Trophoblast cell (in vitro differentiated cells and primary cell): ENCODE results near the gene EMX1.

Experiments used
- DNase-seq, 2 donors: peaks; one replicate each; pipeline ENCODE4 v3.0.0-alpha.2; 2016
- H2AFZ ChIP-seq: 2 replicates; pipeline ENCODE4 v1.6.1; 2013; ENCODE audit warnings: low read length, moderate library complexity, mild to moderate bottlenecking; ENCODE audit not compliant: insufficient read depth, poor library complexity
- H2AK5ac ChIP-seq: 2 replicates; pipeline ENCODE4 v1.6.1; 2013; ENCODE audit warnings: mild to moderate bottlenecking, low read length
- H2BK120ac ChIP-seq: 2 replicates; pipeline ENCODE4 v1.6.1; 2013; ENCODE audit warnings: low read length, mild to moderate bottlenecking, moderate library complexity; ENCODE audit not compliant: insufficient read depth, poor library complexity
- H2BK12ac ChIP-seq: 2 replicates; pipeline ENCODE4 v1.6.1; 2013; ENCODE audit warnings: mild to moderate bottlenecking, low read length, moderate library complexity
- H2BK5ac ChIP-seq: 2 replicates; pipeline ENCODE4 v1.6.1; 2013; ENCODE audit warnings: low read length, low read depth, moderate library complexity, mild to moderate bottlenecking; ENCODE audit not compliant: poor library complexity
- H3K14ac ChIP-seq: 2 replicates; pipeline ENCODE4 v1.6.1; 2013; ENCODE audit warnings: mild to moderate bottlenecking, low read length
- H3K18ac ChIP-seq: 2 replicates; pipeline ENCODE4 v1.6.1; 2013; ENCODE audit warnings: mild to moderate bottlenecking, low read length
- H3K23ac ChIP-seq: 2 replicates; pipeline ENCODE4 v1.6.1; 2013; ENCODE audit warnings: low read length
- H3K27ac ChIP-seq: 2 replicates; pipeline ENCODE4 v1.5.1; 2013; ENCODE audit warnings: low read depth, mild to moderate bottlenecking, inconsistent platforms, low read length, moderate library complexity
- H3K27me3 ChIP-seq: 2 replicates; pipeline ENCODE4 v1.6.1; 2013; ENCODE audit warnings: inconsistent platforms, mild to moderate bottlenecking, low read length, moderate library complexity; ENCODE audit not compliant: insufficient read depth
- H3K36me3 ChIP-seq, 2 experiments: 1 replicate in 1 of 2; 2 replicates in 1 of 2; pipeline ENCODE4 v1.6.1; 2013; ENCODE audit warnings: low read length in 2 of 2, mild to moderate bottlenecking in 2 of 2, moderate library complexity in 1 of 2; ENCODE audit not compliant: insufficient read depth in 2 of 2, control insufficient read depth in 1 of 2
- H3K4ac ChIP-seq: 2 replicates; pipeline ENCODE4 v1.6.1; 2013; ENCODE audit warnings: low read depth, mild to moderate bottlenecking, low read length, moderate library complexity
- H3K4me1 ChIP-seq, 2 experiments: 1 replicate in 1 of 2; 2 replicates in 1 of 2; pipeline ENCODE4 v1.6.1; 2013; ENCODE audit warnings: low read length in 2 of 2, mild to moderate bottlenecking in 2 of 2, moderate library complexity in 1 of 2; ENCODE audit not compliant: insufficient read depth in 2 of 2, control insufficient read depth in 1 of 2
- H3K4me2 ChIP-seq: 2 replicates; pipeline ENCODE4 v1.6.1; 2013; ENCODE audit warnings: inconsistent platforms, mild to moderate bottlenecking, low read length, moderate library complexity
- H3K4me3 ChIP-seq: 2 replicates; pipeline ENCODE4 v1.5.1; 2013; ENCODE audit warnings: mild to moderate bottlenecking, low read depth, low read length, inconsistent platforms
- H3K79me1 ChIP-seq: one replicate; pipeline ENCODE4 v1.6.1; 2013; ENCODE audit warnings: low read length
- H3K79me2 ChIP-seq: 2 replicates; pipeline ENCODE4 v1.6.1; 2013; ENCODE audit warnings: low read length, mild to moderate bottlenecking; ENCODE audit not compliant: control insufficient read depth, insufficient read depth, poor library complexity
- H3K9ac ChIP-seq: 2 replicates; pipeline ENCODE4 v1.6.1; 2013; ENCODE audit warnings: mild to moderate bottlenecking, low read length
- H3K9me3 ChIP-seq: 2 replicates; pipeline ENCODE4 v1.6.1; 2013; ENCODE audit warnings: low read depth, mild to moderate bottlenecking, control low read depth, inconsistent platforms, low read length; ENCODE audit not compliant: insufficient read depth
- H4K12ac ChIP-seq: 2 replicates; pipeline ENCODE4 v1.6.1; 2013; ENCODE audit warnings: low read depth, mild to moderate bottlenecking, low read length, moderate library complexity
- H4K8ac ChIP-seq: 2 replicates; pipeline ENCODE4 v1.6.1; 2013; ENCODE audit warnings: low read depth, mild to moderate bottlenecking, low read length, moderate library complexity
- H4K91ac ChIP-seq: one replicate; pipeline ENCODE4 v1.6.1; 2013; ENCODE audit warnings: low read depth, mild to moderate bottlenecking, low read length, moderate library complexity
- WGBS: extraction: QIAGEN DNeasy Blood & Tissue Kit; methylation state at CpG from one replicate; pipeline ENCODE4 v1.1.7; 2013; ENCODE audit warnings: missing lambda C conversion rate; ENCODE audit not compliant: insufficient read length, insufficient coverage; ENCODE audit errors: extremely low coverage; 5-methylcytosine and 5-hydroxymethylcytosine counted together

Gene EMX1

GRCh38 chr2:72971036-72971435 is 53.7 kb downstream of the EMX1 start:
- Histone ChIP-seq H3K27me3 (no peaks in the 10 kb centered on the region), H4K12ac (no peak overlapping the region), H2BK5ac (no peak overlapping the region), H3K9ac (no peak overlapping the region), H3K4me1 (peaks cover 0 to 11% of the 10 kb centered on the region in 2 experiments), H3K14ac (no peak overlapping the region), H3K4ac (no peak overlapping the region), H3K79me2 (no peaks in the 10 kb centered on the region), H3K79me1 (no peaks in the 10 kb centered on the region), H2AK5ac (no peak overlapping the region), H2BK120ac (no peak overlapping the region), H3K23ac (no peak overlapping the region), H2BK12ac (no peak overlapping the region), H4K8ac (no peak overlapping the region), H3K4me2 (no peak overlapping the region), H3K27ac (no peak overlapping the region), H2AFZ (no peak overlapping the region), H3K4me3 (no peak overlapping the region), H3K36me3 (peaks cover 0 to 3% of the 10 kb centered on the region in 2 experiments), H4K91ac (no peak overlapping the region), H3K9me3 (no peaks in the 10 kb centered on the region), H3K18ac (no peak overlapping the region)
- no peak for DNase-seq
- WGBS: no CpG with 5 or more reads among the region's 7 CpGs

GRCh38 chr2:72972352-72973136 is 55.2 kb downstream of the EMX1 start:
- Histone ChIP-seq H2BK5ac (no peak overlapping the region), H3K14ac (no peak overlapping the region)
- no CpG with 5 or more reads among the region's 12 CpGs for WGBS

GRCh38 chr2:72973137-72973535 is 55.8 kb downstream of the EMX1 start:
- no peak overlapping the region for H3K18ac ChIP-seq
- no peak overlapping the region for H3K4ac ChIP-seq
- no peak overlapping the region for H2AK5ac ChIP-seq
- H3K4me2 ChIP-seq: no peak overlapping the region
- peaks cover 0 to 3% of the 10 kb centered on the region in 2 experiments for H3K36me3 ChIP-seq
- no CpG with 5 or more reads among the region's 8 CpGs for WGBS
- no peaks in the 10 kb centered on the region for H3K27me3 ChIP-seq
- peaks cover 0 to 5% of the 10 kb centered on the region in 2 experiments for H3K4me1 ChIP-seq
- H3K9me3 ChIP-seq: no peaks in the 10 kb centered on the region
- H2BK12ac ChIP-seq: no peak overlapping the region
- H3K4me3 ChIP-seq: no peak overlapping the region
- H2BK120ac ChIP-seq: no peak overlapping the region
- H3K23ac ChIP-seq: no peak overlapping the region
- no peak overlapping the region for H2AFZ ChIP-seq
- H4K8ac ChIP-seq: no peak overlapping the region
- no peak overlapping the region for H3K14ac ChIP-seq
- no peak overlapping the region for H4K12ac ChIP-seq
- no peak overlapping the region for H3K9ac ChIP-seq
- DNase-seq: no peak
- no peak overlapping the region for H3K27ac ChIP-seq
- no peak overlapping the region for H4K91ac ChIP-seq
- H3K79me2 ChIP-seq: no peaks in the 10 kb centered on the region
- no peaks in the 10 kb centered on the region for H3K79me1 ChIP-seq
- H2BK5ac ChIP-seq: no peak overlapping the region

More at GRCh38 chr2:72972352-72973136, 55.2 kb downstream of the EMX1 start:
- no peaks in the 10 kb centered on the region for H3K9me3 ChIP-seq
- no peaks in the 10 kb centered on the region for H3K79me2 ChIP-seq
- no peak overlapping the region for H2BK12ac ChIP-seq
- H3K79me1 ChIP-seq: no peaks in the 10 kb centered on the region
- no peak overlapping the region for H2BK120ac ChIP-seq
- no peak for DNase-seq
- H2AFZ ChIP-seq: no peak overlapping the region
- no peak overlapping the region for H3K4ac ChIP-seq
- no peak overlapping the region for H3K18ac ChIP-seq
- peaks cover 0 to 3% of the 10 kb centered on the region in 2 experiments for H3K36me3 ChIP-seq
- no peak overlapping the region for H3K23ac ChIP-seq
- peaks cover 0 to 5% of the 10 kb centered on the region in 2 experiments for H3K4me1 ChIP-seq
- no peak overlapping the region for H2AK5ac ChIP-seq
- H4K91ac ChIP-seq: no peak overlapping the region
- no peak overlapping the region for H3K27ac ChIP-seq
- H3K4me3 ChIP-seq: no peak overlapping the region
- H3K27me3 ChIP-seq: no peaks in the 10 kb centered on the region
- no peak overlapping the region for H4K8ac ChIP-seq
- H3K9ac ChIP-seq: no peak overlapping the region
- H3K4me2 ChIP-seq: no peak overlapping the region
- H4K12ac ChIP-seq: no peak overlapping the region

GRCh38 chr2:72973566-72974435 is 56.5 kb downstream of the EMX1 start:
- no peak overlapping the region for H4K12ac ChIP-seq
- no peak overlapping the region for H3K4me2 ChIP-seq
- H2BK12ac ChIP-seq: no peak overlapping the region
- no peaks in the 10 kb centered on the region for H3K27me3 ChIP-seq
- no peak overlapping the region for H2BK5ac ChIP-seq
- H3K18ac ChIP-seq: no peak overlapping the region
- H3K79me2 ChIP-seq: no peaks in the 10 kb centered on the region
- H2AFZ ChIP-seq: no peak overlapping the region
- peaks cover 0 to 5% of the 10 kb centered on the region in 2 experiments for H3K4me1 ChIP-seq
- H3K36me3 ChIP-seq: peaks cover 0 to 3% of the 10 kb centered on the region in 2 experiments
- no peaks in the 10 kb centered on the region for H3K79me1 ChIP-seq
- no peak overlapping the region for H2BK120ac ChIP-seq
- no peak overlapping the region for H4K8ac ChIP-seq
- no peak overlapping the region for H4K91ac ChIP-seq
- no peak overlapping the region for H3K23ac ChIP-seq
- no peaks in the 10 kb centered on the region for H3K9me3 ChIP-seq
- H3K4me3 ChIP-seq: no peak overlapping the region
- H3K4ac ChIP-seq: no peak overlapping the region
- no CpG with 5 or more reads among the region's 12 CpGs for WGBS
- H2AK5ac ChIP-seq: no peak overlapping the region
- no peak overlapping the region for H3K9ac ChIP-seq
- DNase-seq: peak; percentile 30 to 82
- no peak overlapping the region for H3K14ac ChIP-seq
- H3K27ac ChIP-seq: no peak overlapping the region
